ENCODE measurements around the gene SLC3A2.
"Not testable (repeated sequence)": the region's sequence is repeated elsewhere in the genome, so short reads cannot be mapped to it uniquely, and the experiment has no call there.

Gene SLC3A2

GRCh38 chr11:62852523-62853188 lies 28.0 kb upstream of the SLC3A2 start:
- DNase-seq (ENCODE audit: low read depth): no peak

- DNase-seq (ENCODE audit: low read depth): no peak
These were observed 27.3 kb upstream of the SLC3A2 start for GRCh38 chr11:62853279-62853965.

- no peak for DNase-seq (ENCODE audit: low read depth)
These were observed 26.5 kb upstream of the SLC3A2 start for GRCh38 chr11:62854013-62854824.

DNA sequence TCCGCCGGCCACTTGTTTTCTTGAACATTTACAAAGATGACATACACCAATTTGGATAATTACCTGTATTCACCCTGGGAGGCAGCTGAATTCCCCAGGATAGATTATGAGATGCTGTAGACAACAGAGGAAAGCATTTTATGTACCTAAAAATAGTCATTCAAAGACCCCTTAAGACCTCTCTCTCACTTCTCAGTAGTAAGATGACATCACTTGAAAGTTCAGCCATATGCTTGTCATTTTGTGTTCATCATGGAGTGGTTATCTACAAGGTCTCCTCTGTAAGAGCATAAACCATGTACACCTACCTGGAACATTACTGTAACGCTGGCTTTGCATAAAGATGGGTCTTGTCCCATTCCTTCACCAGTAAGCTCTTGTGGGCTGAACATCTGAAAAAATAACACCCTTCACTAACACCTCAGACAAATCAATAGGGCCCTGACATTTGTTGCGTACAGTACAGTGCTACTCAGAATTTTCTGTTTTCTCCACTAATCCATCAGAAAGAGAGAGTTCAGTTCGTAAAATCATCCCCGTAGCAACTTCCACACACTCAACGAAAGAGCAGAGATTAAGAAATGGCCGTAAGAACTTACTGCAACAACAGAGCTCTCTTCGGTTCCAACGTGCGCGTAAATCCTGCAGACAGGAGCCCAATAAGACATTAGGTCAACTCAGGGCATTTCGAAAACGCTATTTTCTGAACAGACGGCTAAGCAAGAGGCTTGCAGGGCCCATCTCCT lies 25.7 kb upstream of the SLC3A2 start:
- no peak for DNase-seq (ENCODE audit: low read depth)

- DNase-seq (ENCODE audit: low read depth): peak; percentile 96
These were observed 24.9 kb upstream of the SLC3A2 start for GRCh38 chr11:62855571-62856332.

GRCh38 chr11:62856333-62856895 lies 24.3 kb upstream of the SLC3A2 start:
- no peak for DNase-seq (ENCODE audit: low read depth)

GRCh38 chr11:62857541-62857982 lies 23.1 kb upstream of the SLC3A2 start:
- no peak for DNase-seq (ENCODE audit: low read depth)

DNA sequence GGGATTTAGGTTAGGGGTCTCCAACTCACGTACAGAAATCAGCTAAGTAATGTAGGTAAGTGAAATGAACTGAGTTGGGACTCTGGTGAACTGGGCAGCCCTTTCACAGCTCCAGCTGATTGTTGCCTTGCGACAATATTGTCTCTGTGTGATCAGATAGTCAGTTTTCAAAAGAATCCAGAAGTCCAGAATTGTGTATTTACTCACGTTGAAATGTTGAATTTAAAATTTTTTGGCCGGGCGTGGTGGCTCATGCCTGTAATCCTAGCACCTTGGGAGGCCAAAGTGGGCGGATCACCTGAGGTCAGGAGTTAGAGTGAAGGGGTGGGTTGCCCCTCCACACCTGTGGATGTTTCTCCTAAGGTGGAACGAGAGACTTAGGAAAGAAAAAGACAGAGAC lies 22.5 kb upstream of the SLC3A2 start:
- DNase-seq (ENCODE audit: low read depth): no peak

DNA sequence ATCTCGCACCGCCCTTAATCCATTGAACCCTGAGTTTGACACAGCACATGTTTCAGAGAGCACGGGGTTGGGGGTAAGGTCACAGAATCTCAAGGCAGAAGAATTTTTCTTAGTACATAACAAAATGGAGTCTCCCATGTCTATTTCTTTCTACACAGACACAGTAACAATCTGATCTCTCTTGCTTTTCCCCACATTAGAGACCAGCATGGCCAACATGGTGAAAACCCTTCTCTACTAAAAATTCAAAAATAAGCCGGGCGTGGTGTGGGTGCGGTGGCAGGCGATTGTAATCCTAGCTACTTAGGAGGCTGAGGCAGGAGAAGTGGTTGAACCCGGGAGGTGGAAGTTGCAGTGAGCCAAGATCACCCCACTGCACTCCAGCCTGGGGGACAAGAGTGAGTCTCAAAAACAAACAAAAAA lies 21.4 kb upstream of the SLC3A2 start:
- DNase-seq (ENCODE audit: low read depth): not testable (repeated sequence)

DNA sequence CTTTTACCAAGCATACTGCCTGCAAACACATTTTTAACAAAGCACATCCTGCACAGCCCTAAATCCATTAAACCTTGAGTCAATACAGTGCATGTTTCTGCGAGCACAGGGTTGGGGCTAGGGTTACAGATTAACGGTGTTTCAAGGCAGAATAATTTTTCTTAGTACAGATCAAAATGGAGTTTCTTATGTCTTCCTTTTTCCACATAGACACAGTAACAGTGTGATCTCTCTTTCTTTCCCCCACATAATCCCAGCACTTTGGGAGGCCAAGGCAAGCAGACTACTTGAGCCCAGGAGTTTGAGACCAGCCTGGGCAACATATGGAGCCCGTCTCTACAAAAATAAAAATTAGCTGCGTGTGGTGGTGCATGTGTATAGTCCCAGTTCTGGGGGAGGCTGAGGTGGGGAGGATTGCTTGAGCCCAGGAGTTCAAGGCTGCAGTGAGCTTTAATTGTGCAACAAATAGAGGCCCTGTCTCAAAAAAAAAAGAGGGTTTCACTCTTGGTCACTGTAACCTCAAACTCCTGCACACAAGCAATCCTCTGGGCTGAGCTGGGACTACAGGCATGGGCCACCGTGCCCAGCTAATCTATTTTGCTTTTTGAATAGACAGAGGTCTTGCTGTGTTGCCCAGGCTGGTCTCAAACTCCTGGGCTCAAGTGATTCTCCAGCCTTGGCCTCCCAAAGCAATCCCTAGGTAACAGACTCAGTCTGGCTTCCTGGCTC lies 19.7 kb upstream of the SLC3A2 start:
- DNase-seq (ENCODE audit: low read depth): no peak

- DNase-seq (ENCODE audit: low read depth): not testable (repeated sequence)
These were observed 19.0 kb upstream of the SLC3A2 start for GRCh38 chr11:62861564-62862192.

DNA sequence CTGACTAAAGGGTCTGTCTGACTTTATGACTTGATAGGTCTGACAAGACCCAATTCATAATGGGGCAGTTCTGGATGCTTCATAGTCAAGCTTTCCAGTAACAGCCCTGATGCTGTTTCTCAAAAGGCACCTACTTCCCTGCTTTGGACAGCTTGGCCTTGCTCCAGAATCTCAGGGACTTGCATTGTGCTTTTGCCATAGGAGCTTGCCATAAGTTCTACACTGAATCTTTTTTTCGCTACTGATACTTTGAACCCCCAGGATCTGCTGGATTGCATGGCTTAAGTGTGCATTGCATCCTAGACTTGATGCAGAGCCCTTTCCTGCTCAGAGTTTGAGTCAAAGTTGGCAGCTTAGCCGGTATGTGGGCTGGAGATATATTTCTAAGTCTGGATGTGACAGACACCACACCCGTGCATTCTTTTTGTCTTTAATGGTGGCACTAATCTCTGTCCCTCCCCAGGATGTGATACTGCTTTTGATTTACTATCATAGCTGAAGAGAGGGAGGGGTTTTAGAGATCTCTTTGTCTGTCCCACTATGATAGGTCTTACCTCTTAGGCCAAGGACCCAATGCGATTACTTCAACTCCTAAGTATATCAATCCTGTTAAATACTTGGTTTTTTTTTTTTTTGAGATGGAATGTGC lies 16.9 kb upstream of the SLC3A2 start:
- no peak for DNase-seq (ENCODE audit: low read depth)

DNA sequence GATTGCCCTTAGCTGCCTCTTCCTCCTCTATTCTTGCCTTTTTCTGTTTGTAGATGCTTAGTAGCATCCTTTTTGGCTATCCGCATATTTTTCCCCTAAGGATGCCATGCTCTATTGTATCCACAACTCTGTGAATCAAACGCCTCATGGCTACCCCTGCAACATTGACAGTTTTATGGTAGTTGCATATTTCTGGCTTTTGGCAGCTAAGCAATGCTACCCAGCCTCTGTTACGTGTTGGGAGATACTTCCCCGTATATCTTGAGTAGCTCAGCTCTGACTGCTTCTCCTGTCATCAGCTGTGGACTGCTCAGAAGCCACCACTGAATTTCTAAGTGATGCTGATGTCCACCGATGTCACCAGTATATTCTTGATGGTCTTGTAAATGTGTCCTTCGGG lies 15.1 kb upstream of the SLC3A2 start:
- DNase-seq (ENCODE audit: low read depth): no peak

- no peak for DNase-seq (ENCODE audit: low read depth)
These were observed 5.8 kb upstream of the SLC3A2 start for GRCh38 chr11:62874851-62875250.

DNA sequence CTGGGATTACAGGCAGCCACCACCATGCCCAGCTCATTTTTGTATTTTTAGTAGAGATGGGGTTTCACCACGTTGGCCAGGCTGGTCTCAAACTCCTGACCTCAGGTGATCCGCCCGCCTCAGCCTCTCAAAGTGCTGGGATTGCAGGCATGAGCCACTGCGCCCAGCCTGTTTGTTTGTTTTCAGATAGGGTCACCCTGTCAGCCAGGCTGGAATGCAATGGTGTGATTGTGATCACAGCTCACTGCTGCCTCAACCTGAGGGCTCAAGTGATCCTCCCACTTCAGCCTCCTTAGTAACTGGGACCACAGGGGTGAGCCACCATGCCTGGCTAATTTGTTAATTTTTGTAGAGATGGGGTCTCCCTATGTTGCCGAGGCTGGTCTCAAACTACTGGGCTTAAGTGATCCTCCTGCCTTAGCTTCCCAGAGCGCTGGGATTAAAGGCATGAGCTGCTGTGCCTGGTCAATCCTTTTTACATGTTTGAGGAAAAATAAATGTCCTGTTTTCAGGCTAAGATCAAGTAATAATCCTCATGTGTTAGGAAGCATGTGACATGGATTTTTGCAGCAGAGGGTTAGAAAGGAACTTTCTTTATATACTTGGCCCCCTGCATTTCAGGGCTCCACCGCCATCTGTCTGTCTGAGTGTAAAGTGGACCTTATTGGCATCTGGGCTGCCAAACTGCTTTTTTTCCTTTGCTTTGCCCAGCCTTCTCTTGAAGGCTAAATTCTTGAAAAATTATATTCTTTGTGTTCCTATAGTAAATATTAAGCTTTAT lies 4.8 kb upstream of the SLC3A2 start:
- no peak for DNase-seq (ENCODE audit: low read depth)

- DNase-seq (ENCODE audit: low read depth): no peak
These were observed 4.0 kb upstream of the SLC3A2 start for GRCh38 chr11:62876712-62877111.

DNA sequence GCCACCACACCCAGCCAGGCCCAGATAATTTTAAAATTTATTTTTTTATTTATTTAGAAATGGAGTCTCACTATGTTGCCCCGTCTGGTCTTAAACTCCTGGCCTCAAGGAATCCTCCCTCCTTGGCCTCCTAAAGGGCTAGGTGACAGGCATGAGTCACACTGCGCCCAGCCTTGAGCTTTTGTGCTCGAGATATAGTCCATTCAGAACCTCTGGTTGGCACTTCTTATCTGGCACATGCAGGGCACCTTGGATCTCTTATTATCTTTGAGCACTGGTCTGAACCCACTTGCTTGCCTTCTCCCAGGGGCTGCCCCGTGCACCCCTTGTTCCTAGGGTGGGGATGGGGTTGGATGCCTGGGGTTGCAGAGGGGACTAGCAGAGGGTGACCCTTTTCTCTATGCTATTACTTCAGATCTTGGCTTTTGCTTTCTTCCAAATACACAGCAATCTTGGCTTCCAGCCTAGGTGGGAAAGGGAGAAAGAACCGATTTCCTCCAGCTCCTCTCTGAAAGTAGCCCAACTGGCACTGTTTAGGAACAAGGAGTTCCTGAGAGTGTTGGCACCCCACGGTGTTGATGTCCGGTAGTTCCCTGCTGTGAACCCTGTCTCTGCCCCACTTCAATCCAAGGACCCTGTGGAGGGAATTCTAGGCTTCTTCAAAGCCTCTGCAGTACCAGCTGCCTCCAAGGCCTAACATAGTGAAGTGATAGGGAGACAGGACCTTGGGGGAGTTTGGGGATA lies 1.3 kb upstream of the SLC3A2 start:
- no peak for DNase-seq (ENCODE audit: low read depth)
